ENCODE data around the gene KRT86. TPM values are rescaled to one million over a fixed set of nuclear protein-coding genes. Genes with fewer than 3 reads are reported as not detected.

The KRT86 gene
- total and polyA plus RNA-seq, 2 of the 13 experiments (the other 11 are each of a cell fraction or from before 2014, with no cell fraction given) = not detected

GRCh38 chr12:52259657-52260243, 14.7 kb upstream of the KRT86 start (continued):
- no peak for TF ChIP-seq SNAPC5 (CRISPR knock-in tag; IDR thresholded peaks at IDR 0.05; ENCODE audit: borderline replicate concordance)
- no peak for TF ChIP-seq ATF4 (CRISPR knock-in tag; IDR thresholded peaks at IDR 0.05)
- TF ChIP-seq ADNP (CRISPR knock-in tag; IDR thresholded peaks at IDR 0.05) = no peak
- TF ChIP-seq KIAA2018 (CRISPR knock-in tag; IDR thresholded peaks at IDR 0.05; ENCODE audit: borderline replicate concordance) = no peak
- no peak for TF ChIP-seq RBAK (CRISPR knock-in tag; IDR thresholded peaks at IDR 0.05)
- no peak for TF ChIP-seq ZBTB21 (CRISPR knock-in tag; IDR thresholded peaks at IDR 0.05)

All from HepG2 (cell line).